HG03469 (cell line): Measurements from ENCODE around the gene ZNF594.
"Not testable (repeated sequence)": the region's sequence is repeated elsewhere in the genome, so short reads cannot be mapped to it uniquely, and the experiment has no call there.

Experiments
- ATAC-seq: cut with Tn5 transposase; IDR thresholded peaks from one replicate; pipeline ENCODE4 v1.9.1; 2021; ENCODE audit warnings: mild to moderate bottlenecking, moderate library complexity, moderate number of reproducible peaks; ENCODE audit not compliant: unreplicated experiment

Gene ZNF594

DNA sequence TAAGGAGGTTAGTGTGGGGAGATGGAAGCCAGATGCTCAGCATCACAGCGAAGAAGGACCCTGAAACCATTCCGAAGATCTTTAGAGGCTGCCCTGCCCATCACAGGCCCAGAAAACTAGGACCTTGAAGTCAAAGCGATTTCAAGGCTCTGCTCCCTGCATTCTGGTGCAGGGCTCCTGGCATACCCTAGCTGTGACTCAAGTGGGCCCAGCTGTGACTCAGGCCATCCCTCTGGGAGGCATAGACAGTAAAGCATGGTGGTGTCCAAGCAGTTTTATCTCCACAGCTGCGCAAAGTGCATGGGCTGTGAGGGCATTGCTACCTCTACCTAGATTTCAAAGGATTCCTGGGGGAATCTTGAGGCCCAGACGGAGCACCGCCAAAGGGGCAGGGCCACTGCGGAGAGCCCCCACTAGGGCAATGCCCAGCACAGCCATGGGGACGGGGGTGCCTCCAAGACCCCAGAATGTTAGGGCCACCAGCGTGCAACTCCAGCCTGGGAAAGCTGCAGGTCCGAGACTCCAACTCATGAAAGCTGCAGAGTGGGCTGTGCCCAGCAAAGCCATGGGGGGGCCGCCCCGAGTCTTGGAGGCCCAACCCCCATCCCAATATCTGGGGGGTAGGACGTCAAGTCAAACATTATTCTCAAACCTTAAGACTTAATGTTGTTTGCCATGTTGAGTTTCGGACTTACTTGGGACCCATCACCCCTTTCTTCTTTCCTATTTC is 11.7 kb upstream of the ZNF594 start:
- ATAC-seq, result no peak

GRCh38 chr17:5201011-5201410 is 9.3 kb upstream of the ZNF594 start:
- ATAC-seq, result no peak

DNA sequence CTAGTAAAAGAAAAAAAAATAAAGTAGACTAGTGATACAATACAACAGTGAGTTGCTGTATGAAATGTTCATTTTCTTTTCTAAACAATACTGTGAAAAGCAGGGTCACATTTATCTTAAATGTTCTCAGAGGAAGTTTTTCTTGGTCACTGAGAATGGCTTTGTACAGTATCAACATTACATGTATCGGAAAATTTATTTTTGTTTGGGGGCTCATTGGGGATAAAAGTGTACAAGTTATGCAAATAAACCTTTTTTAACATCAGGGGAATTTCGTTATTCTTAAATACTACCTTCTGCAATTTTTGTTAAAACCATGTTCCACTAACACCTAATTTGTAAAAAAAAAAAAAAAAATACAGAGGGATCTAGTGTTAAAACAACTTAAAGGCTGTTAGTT is 8.7 kb upstream of the ZNF594 start:
- no peak for ATAC-seq

GRCh38 chr17:5198472-5198871 is 6.8 kb upstream of the ZNF594 start:
- ATAC-seq, result no peak

- ATAC-seq, result no peak
Observed at GRCh38 chr17:5194346-5194745, 2.7 kb upstream of the ZNF594 start.

DNA sequence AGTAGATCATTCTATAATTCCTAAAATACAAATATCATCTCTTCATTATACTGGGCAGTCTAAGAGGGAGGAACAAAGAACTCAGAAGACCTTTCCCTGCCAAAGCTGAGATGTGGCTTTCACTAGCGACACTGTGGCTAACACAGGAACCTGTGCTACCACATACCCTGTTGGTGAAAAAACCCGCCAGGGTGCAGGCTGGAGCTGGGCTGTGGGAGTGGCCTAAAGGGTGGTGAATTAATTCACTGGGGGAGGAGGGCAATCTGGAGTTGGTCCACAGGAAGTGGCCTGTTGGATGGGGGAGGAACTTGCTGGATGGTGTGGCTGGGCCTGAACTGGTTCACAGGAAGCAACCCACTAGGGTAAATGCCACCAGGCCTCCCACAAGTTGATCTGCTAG is 7.4 kb downstream of the ZNF594 start:
- no peak for ATAC-seq

DNA sequence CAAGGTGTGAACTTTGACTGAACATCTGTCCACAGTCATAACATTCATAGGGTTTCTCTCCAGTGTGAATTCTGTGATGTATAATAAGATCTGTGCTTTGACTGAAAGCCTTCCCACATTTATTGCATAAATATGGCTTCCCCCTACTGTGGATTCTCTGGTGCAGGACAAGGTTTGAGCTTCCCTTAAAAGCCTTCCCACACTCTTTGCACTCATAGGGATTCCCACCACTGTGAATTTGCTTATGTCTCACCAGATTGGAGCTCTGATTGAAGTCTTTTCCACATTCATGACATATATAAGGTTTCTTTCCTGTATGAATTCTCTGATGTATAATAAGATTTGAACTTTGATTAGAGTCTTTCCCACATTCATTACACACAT is 8.3 kb downstream of the ZNF594 start:
- no peak for ATAC-seq

- ATAC-seq, result no peak
Observed at GRCh38 chr17:5182597-5183409, 8.9 kb downstream of the ZNF594 start.

DNA sequence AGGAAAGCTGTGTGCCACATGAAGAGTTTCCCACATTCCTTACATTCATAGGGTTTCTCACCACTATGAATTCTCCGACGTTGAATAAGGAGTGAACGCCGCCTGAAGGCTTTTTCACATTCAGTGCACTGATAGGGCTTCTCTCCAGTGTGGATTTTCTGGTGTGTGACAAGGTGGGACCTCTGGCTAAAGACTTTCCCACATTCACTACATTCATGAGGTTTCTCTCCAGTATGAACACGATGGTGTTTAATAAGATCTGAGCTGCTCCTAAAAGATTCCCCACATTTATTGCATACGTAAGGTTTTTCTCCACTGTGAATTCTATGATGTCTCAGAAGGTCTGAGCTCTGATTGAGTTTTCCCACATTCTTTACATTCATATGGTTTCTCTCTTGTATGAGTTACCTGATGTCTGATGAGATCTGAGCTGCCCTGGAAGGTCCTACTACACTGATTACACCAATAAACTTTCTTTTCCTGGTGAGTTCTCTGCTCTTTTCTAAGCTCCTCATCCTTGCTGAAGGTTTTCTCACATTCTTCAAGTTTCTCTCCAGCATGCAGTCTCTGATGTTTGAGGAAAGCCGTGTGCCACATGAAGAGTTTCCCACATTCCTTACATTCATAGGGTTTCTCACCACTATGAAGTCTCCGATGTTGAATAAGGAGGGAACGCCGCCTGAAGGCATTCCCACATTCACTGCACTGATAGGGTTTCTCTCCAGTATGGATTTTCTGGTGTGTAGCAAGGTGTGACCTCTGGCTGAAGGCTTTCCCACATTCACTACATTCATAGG is 10.0 kb downstream of the ZNF594 start:
- no peak for ATAC-seq

- ATAC-seq, result no peak
Observed at GRCh38 chr17:5179003-5179402, 12.7 kb downstream of the ZNF594 start.

GRCh38 chr17:5175027-5175426 is 16.6 kb downstream of the ZNF594 start:
- not testable (repeated sequence) for ATAC-seq

GRCh38 chr17:5165791-5166564 is 25.7 kb downstream of the ZNF594 start:
- ATAC-seq, result not testable (repeated sequence)

DNA sequence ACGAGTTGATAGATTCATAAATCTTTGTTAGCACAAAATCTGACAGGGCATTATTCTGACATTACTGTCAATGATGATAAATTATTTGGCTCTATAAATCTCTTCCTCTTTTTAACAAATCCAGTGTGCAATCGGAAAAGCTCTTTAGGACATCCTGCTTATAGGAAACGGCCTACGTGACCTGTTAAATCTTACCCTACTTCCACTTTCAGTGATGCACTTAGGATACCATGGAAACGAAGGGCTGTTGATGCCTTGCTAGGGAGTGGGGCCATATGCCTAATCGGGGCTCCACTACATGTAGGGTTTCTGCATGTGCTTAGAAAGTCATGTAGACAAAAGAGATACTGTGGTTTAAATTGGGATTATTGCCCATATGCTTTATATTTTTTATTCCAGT is 27.2 kb downstream of the ZNF594 start:
- no peak for ATAC-seq

GRCh38 chr17:5161793-5162192 is 29.9 kb downstream of the ZNF594 start:
- ATAC-seq, result not testable (repeated sequence)

DNA sequence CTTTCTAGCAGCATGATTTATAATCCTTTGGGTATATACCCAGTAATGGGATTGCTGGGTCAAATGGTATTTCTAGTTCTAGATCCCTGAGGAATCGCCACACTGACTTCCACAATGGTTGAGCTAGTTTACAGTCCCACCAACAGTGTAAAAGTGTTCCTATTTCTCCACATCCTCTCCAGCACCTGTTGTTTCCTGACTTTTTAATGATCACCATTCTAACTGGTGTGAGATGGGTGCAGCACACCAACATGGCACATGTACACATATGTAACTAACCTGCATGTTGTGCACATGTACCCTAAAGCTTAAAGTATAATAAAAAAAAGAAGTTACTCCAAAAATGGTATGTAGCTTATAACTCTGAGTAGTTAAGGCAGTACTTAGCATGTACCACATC is 31.0 kb downstream of the ZNF594 start:
- not testable (repeated sequence) for ATAC-seq

GRCh38 chr17:5146122-5146521 is 45.5 kb downstream of the ZNF594 start:
- not testable (repeated sequence) for ATAC-seq

GRCh38 chr17:5142877-5143276 is 48.8 kb downstream of the ZNF594 start:
- not testable (repeated sequence) for ATAC-seq

DNA sequence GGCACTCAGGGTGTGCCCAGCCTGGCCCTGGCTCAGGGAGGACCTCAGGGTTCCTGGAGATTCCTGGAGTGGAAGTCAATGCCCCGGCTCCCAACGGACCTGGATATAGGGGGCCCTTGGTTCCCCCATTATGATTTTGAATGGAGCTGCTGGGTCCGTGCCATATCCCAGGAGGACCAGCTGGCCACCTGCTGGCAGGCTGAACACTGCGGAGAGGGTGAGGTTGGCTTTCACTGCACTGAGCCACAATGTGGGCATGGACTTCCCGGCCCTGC is 52.3 kb downstream of the ZNF594 start:
- ATAC-seq, result no peak

DNA sequence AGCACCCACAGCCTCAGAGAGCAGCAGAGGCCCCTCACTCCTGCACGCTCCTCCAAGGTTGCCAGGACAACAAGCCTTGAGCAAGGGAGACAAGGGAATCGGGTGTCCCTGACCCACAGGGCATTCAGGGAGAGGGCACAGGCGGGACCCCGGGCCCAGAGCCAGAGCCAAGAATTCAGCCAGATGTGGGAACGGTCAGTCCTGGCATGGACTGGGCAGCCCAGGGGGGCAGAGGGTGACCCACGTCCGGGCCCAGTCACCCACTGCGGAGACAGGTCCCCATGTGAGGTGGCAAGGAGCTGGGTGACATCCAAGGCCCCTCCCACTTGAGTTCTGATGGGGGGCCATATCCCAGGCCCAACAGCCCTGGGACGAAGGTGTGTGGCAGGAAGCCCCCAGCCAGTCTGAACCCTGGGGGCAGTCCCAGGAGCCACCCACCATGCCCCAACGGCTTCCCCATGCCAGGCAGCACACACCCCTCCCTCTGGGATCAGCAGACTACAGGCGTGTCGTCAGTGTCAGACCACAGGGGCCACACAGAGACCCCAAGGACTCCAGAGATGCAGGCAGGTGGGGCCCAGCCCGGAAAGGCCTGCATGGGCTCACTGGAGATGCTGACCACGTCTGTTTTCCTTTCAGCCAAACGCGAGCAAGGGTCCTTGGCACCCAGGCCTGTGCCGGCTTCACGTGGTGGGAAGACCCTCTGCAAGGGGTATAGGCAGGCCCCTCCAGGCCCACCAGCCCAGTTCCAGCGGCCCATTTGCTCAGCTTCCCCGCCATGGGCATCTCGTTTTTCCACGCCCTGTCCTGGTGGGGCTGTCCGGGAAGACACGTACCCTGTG is 52.8 kb downstream of the ZNF594 start:
- ATAC-seq, result no peak

- ATAC-seq, result not testable (repeated sequence)
Observed at GRCh38 chr17:5138198-5138544, 53.5 kb downstream of the ZNF594 start.
